ENCODE results near the gene CEP135.

Gene CEP135

GRCh38 chr4:56077676-56078075 lies 128.9 kb downstream of the CEP135 start:
- TF ChIP-seq, protein P1, sequence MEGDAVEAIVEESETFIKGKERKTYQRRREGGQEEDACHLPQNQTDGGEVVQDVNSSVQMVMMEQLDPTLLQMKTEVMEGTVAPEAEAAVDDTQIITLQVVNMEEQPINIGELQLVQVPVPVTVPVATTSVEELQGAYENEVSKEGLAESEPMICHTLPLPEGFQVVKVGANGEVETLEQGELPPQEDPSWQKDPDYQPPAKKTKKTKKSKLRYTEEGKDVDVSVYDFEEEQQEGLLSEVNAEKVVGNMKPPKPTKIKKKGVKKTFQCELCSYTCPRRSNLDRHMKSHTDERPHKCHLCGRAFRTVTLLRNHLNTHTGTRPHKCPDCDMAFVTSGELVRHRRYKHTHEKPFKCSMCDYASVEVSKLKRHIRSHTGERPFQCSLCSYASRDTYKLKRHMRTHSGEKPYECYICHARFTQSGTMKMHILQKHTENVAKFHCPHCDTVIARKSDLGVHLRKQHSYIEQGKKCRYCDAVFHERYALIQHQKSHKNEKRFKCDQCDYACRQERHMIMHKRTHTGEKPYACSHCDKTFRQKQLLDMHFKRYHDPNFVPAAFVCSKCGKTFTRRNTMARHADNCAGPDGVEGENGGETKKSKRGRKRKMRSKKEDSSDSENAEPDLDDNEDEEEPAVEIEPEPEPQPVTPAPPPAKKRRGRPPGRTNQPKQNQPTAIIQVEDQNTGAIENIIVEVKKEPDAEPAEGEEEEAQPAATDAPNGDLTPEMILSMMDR (conservative IDR thresholded peaks at IDR 0.05; ENCODE audit: control insufficient read depth, insufficient read depth, low read depth, low read length) = no peak
- H3K4me3 ChIP-seq (ENCODE audit: control insufficient read depth, low read depth, low read length) = no peak overlapping the region
- DNase-seq (ENCODE audit: low read depth) = no peak

- no peak overlapping the region for H3K4me3 ChIP-seq (ENCODE audit: control insufficient read depth, low read depth, low read length)
- no peak for DNase-seq (ENCODE audit: low read depth)
- TF ChIP-seq, protein P1 (conservative IDR thresholded peaks at IDR 0.05; ENCODE audit: control insufficient read depth, insufficient read depth, low read depth, low read length) = no peak
Observed at GRCh38 chr4:56078866-56079265, 130.1 kb downstream of the CEP135 start.

- DNase-seq (ENCODE audit: low read depth) = no peak
- no peak overlapping the region for H3K4me3 ChIP-seq (ENCODE audit: control insufficient read depth, low read depth, low read length)
- TF ChIP-seq, protein P1 (conservative IDR thresholded peaks at IDR 0.05; ENCODE audit: control insufficient read depth, insufficient read depth, low read depth, low read length) = no peak
Observed at GRCh38 chr4:56080384-56080783, 131.6 kb downstream of the CEP135 start.

DNA sequence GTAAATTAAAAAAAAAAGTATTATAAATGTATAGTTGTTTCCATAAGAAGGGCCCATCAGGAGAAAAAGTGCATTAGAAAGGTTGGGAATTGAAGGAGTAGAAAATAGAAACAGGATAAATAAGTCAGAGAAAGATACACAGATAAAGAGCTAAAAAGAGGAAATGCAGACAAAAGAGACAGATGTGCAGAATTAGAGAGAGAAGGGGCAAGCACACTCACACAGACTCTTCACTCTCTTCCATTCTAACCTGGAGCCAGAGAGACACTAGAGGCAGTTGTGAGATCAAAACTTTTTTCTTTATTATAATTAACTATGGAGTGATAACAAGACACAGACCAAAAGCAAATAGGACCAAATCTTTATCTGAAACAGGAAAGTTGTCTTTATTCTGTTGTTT lies 134.1 kb downstream of the CEP135 start:
- DNase-seq (ENCODE audit: low read depth) = no peak
- no peak overlapping the region for H3K4me3 ChIP-seq (ENCODE audit: control insufficient read depth, low read depth, low read length)
- TF ChIP-seq, protein P1 (conservative IDR thresholded peaks at IDR 0.05; ENCODE audit: control insufficient read depth, insufficient read depth, low read depth, low read length) = no peak
